Hepatocyte (in vitro differentiated cells): ENCODE results near the gene CRTAC1.

ENCODE experiments used
- EZH2phosphoT487 ChIP-seq: fragments of 200-600 bp; sonication (generic); IDR thresholded peaks from one replicate; pipeline ENCODE4 v1.6.1; 2018; ENCODE audit warnings: antibody characterized with exemption, mild to moderate bottlenecking, low read depth, moderate library complexity; ENCODE audit not compliant: unreplicated experiment, severe bottlenecking
- TF ChIP-seq, protein P1 (sequence below): fragments of 200-600 bp; sonication (generic); IDR thresholded peaks from 2 replicates; pipeline ENCODE4 v1.5.1; 2016; ENCODE audit warnings: antibody characterized with exemption, mild to moderate bottlenecking; ENCODE audit not compliant: poor library complexity

GRCh38 chr10:98029149-98030092 is 1.0 kb downstream of the CRTAC1 start:
- TF ChIP-seq, protein P1, sequence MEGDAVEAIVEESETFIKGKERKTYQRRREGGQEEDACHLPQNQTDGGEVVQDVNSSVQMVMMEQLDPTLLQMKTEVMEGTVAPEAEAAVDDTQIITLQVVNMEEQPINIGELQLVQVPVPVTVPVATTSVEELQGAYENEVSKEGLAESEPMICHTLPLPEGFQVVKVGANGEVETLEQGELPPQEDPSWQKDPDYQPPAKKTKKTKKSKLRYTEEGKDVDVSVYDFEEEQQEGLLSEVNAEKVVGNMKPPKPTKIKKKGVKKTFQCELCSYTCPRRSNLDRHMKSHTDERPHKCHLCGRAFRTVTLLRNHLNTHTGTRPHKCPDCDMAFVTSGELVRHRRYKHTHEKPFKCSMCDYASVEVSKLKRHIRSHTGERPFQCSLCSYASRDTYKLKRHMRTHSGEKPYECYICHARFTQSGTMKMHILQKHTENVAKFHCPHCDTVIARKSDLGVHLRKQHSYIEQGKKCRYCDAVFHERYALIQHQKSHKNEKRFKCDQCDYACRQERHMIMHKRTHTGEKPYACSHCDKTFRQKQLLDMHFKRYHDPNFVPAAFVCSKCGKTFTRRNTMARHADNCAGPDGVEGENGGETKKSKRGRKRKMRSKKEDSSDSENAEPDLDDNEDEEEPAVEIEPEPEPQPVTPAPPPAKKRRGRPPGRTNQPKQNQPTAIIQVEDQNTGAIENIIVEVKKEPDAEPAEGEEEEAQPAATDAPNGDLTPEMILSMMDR = no peak
- no peak for TF ChIP-seq EZH2phosphoT487
